ENCODE results near the gene SMCO3.

Gene SMCO3

GRCh38 chr12:14814014-14814413, at the start of gene SMCO3:
Gene SMCO3 (minus strand): TSS chr12:14814182. CDS start chr12:14806680, 7,502 bp downstream.
- TF ChIP-seq CTCF (IDR thresholded peaks at IDR 0.05; ENCODE audit: extremely low read depth, missing control alignments) = no peak
- no peak for DNase-seq (ENCODE audit: low spot score)

- DNase-seq (ENCODE audit: low spot score) = no peak
- no peak for TF ChIP-seq CTCF (IDR thresholded peaks at IDR 0.05; ENCODE audit: extremely low read depth, missing control alignments)
Observed at GRCh38 chr12:14860490-14860889, 46.5 kb upstream of the SMCO3 start.

GRCh38 chr12:14858513-14858912, 44.5 kb upstream of the SMCO3 start:
- no peak for TF ChIP-seq CTCF (IDR thresholded peaks at IDR 0.05; ENCODE audit: extremely low read depth, missing control alignments)
- no peak for DNase-seq (ENCODE audit: low spot score)

- TF ChIP-seq CTCF (IDR thresholded peaks at IDR 0.05; ENCODE audit: extremely low read depth, missing control alignments) = no peak
- DNase-seq (ENCODE audit: low spot score) = peak; percentile 8
Observed at GRCh38 chr12:14854586-14855183, 40.7 kb upstream of the SMCO3 start.

- DNase-seq (ENCODE audit: low spot score) = no peak
- no peak for TF ChIP-seq CTCF (IDR thresholded peaks at IDR 0.05; ENCODE audit: extremely low read depth, missing control alignments)
Observed at GRCh38 chr12:14853961-14854360, 40.0 kb upstream of the SMCO3 start.

- no peak for DNase-seq (ENCODE audit: low spot score)
- TF ChIP-seq CTCF (IDR thresholded peaks at IDR 0.05; ENCODE audit: extremely low read depth, missing control alignments) = no peak
Observed at GRCh38 chr12:14852880-14853279, 38.9 kb upstream of the SMCO3 start.

- no peak for TF ChIP-seq CTCF (IDR thresholded peaks at IDR 0.05; ENCODE audit: extremely low read depth, missing control alignments)
- no peak for DNase-seq (ENCODE audit: low spot score)
Observed at GRCh38 chr12:14850929-14851663, 37.1 kb upstream of the SMCO3 start.
